ENCODE measurements around the gene SAMHD1.
A peak's percentile ranks its signal among the peaks of the same experiment; 100 is the strongest.

Gene SAMHD1

GRCh38 chr20:36861625-36861874 is 90.0 kb downstream of the SAMHD1 start:
- Histone ChIP-seq H3K4me3 (ENCODE audit: insufficient read length, low read depth) (peak overlapping the region; percentile 75), H3K9ac (ENCODE audit: insufficient read length, low read depth) (peak overlapping the region; percentile 91), H3K36me3 (ENCODE audit: insufficient read depth, insufficient read length, low read length) (peaks cover 45% of the 10 kb centered on the region)

DNA sequence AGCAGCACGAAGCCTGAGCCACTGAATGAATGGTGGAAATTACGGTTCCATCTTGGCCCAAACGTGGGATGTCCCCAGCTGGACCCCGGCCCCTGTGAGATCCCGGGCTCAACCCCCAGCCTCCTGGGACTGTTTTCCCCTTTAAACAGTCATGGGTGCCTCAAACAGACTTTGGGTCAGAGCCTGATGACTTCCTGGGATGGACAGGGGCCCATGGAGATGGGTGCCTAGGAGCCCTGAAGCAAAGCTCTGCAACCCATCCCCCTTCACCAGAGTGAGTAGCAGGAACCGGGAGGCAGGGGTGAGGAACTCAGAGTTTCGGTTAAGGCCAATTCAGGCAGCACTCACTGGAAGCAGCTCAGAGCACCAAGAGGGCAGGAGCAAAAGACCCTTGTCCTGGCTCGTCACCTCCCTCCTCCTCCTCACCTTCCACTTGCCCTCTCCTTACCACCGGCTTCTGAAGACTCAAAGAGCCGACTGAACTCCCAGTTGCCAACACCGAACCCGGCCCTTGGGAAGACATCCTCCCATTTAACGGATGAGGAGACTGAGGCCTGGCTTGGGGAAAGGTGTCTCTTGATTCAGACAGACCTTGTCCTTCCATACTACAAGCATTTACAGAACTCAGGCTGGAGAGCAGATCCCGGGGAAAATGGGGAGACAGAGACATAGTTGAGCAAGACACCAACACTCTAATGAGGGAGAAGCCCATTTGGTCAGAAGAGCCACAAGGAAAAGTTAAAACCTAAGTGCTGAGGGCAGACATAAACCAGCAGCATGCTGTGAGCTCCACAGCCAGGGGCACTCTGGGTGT is 90.5 kb downstream of the SAMHD1 start:
- H3K9me3 ChIP-seq (ENCODE audit: insufficient read depth, low read length), result no peaks in the 10 kb centered on the region
- peak overlapping the region; percentile 75 for H3K4me3 ChIP-seq (ENCODE audit: insufficient read length, low read depth)
- no peak for DNase-seq (ENCODE audit: low read depth, low spot score)
- peaks cover 10% of the 10 kb centered on the region for H3K27me3 ChIP-seq (ENCODE audit: insufficient read depth, insufficient read length)
- peaks cover 32% of the 10 kb centered on the region for H3K4me1 ChIP-seq (ENCODE audit: insufficient read depth, insufficient read length)
- peaks cover 45% of the 10 kb centered on the region for H3K36me3 ChIP-seq (ENCODE audit: insufficient read depth, insufficient read length, low read length)
- H3K9ac ChIP-seq (ENCODE audit: insufficient read length, low read depth), result peak overlapping the region; percentile 91
- no peak for TF ChIP-seq SUZ12 (IDR thresholded peaks at IDR 0.05; ENCODE audit: extremely low read depth, insufficient read depth, insufficient read length)
- TF ChIP-seq ZNF274 (IDR thresholded peaks at IDR 0.05; ENCODE audit: low read depth, low read length), result no peak
- no peak for TF ChIP-seq YY1 (IDR thresholded peaks at IDR 0.05; ENCODE audit: insufficient read depth, insufficient read length)

More at GRCh38 chr20:36861625-36861874, 90.0 kb downstream of the SAMHD1 start:
- no peak for DNase-seq (ENCODE audit: low read depth, low spot score)
- TF ChIP-seq SUZ12 (IDR thresholded peaks at IDR 0.05; ENCODE audit: extremely low read depth, insufficient read depth, insufficient read length) (no peak), ZNF274 (IDR thresholded peaks at IDR 0.05; ENCODE audit: low read depth, low read length) (no peak), YY1 (IDR thresholded peaks at IDR 0.05; ENCODE audit: insufficient read depth, insufficient read length) (no peak)
- peaks cover 28% of the 10 kb centered on the region for H3K4me1 ChIP-seq (ENCODE audit: insufficient read depth, insufficient read length)
- peaks cover 14% of the 10 kb centered on the region for H3K27me3 ChIP-seq (ENCODE audit: insufficient read depth, insufficient read length)
- H3K9me3 ChIP-seq (ENCODE audit: insufficient read depth, low read length), result no peaks in the 10 kb centered on the region

GRCh38 chr20:36860339-36860738 is 91.2 kb downstream of the SAMHD1 start:
- Histone ChIP-seq H3K4me3 (ENCODE audit: insufficient read length, low read depth) (no peak overlapping the region), H3K36me3 (ENCODE audit: insufficient read depth, insufficient read length, low read length) (peaks cover 45% of the 10 kb centered on the region), H3K9me3 (ENCODE audit: insufficient read depth, low read length) (no peaks in the 10 kb centered on the region), H3K4me1 (ENCODE audit: insufficient read depth, insufficient read length) (peaks cover 33% of the 10 kb centered on the region), H3K9ac (ENCODE audit: insufficient read length, low read depth) (no peak overlapping the region), H3K27me3 (ENCODE audit: insufficient read depth, insufficient read length) (peaks cover 3% of the 10 kb centered on the region)
- no peak for DNase-seq (ENCODE audit: low read depth, low spot score)
- TF ChIP-seq YY1 (IDR thresholded peaks at IDR 0.05; ENCODE audit: insufficient read depth, insufficient read length), result no peak
- no peak for TF ChIP-seq SUZ12 (IDR thresholded peaks at IDR 0.05; ENCODE audit: extremely low read depth, insufficient read depth, insufficient read length)
- no peak for TF ChIP-seq ZNF274 (IDR thresholded peaks at IDR 0.05; ENCODE audit: low read depth, low read length)

DNA sequence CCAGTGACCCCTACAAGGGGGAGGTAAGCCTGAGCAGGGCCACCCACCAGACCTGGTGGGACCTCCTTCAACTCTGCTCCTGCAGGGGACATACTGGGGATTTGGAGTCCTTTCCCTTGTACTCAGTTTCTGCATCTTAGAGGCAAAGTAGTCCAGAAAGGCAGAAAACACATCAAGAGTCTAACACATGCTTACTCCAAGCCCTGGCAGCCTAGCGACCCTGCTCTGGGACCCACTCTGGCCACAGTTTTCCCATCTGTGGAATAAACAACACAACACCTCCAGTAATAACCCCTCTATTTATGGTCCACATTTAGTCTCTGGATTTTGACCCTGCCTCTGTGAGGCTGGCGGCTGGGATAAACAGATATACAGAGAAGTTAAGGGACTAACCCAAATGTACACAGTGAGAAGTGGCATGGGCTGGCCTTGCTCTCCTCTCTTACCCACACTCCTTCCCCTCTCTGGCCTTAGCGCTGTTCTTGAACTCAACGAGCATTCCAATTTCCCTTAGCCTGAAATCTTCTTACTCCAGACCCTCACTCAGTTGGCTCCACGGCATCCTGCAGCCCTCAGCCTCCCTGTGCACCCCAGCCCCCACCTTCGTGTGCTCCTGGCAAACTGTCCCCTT is 91.7 kb downstream of the SAMHD1 start:
- H3K4me3 ChIP-seq (ENCODE audit: insufficient read length, low read depth), result no peak overlapping the region
- DNase-seq (ENCODE audit: low read depth, low spot score), result no peak
- no peaks in the 10 kb centered on the region for H3K9me3 ChIP-seq (ENCODE audit: insufficient read depth, low read length)
- no peaks in the 10 kb centered on the region for H3K27me3 ChIP-seq (ENCODE audit: insufficient read depth, insufficient read length)
- no peak overlapping the region for H3K9ac ChIP-seq (ENCODE audit: insufficient read length, low read depth)
- peaks cover 34% of the 10 kb centered on the region for H3K4me1 ChIP-seq (ENCODE audit: insufficient read depth, insufficient read length)
- TF ChIP-seq SUZ12 (IDR thresholded peaks at IDR 0.05; ENCODE audit: extremely low read depth, insufficient read depth, insufficient read length) (no peak), ZNF274 (IDR thresholded peaks at IDR 0.05; ENCODE audit: low read depth, low read length) (no peak), YY1 (IDR thresholded peaks at IDR 0.05; ENCODE audit: insufficient read depth, insufficient read length) (no peak)
- H3K36me3 ChIP-seq (ENCODE audit: insufficient read depth, insufficient read length, low read length), result peaks cover 45% of the 10 kb centered on the region

GRCh38 chr20:36859282-36859555 is 92.3 kb downstream of the SAMHD1 start:
- Histone ChIP-seq H3K9me3 (ENCODE audit: insufficient read depth, low read length) (no peaks in the 10 kb centered on the region), H3K36me3 (ENCODE audit: insufficient read depth, insufficient read length, low read length) (peaks cover 45% of the 10 kb centered on the region), H3K4me1 (ENCODE audit: insufficient read depth, insufficient read length) (peaks cover 37% of the 10 kb centered on the region), H3K27me3 (ENCODE audit: insufficient read depth, insufficient read length) (no peaks in the 10 kb centered on the region), H3K9ac (ENCODE audit: insufficient read length, low read depth) (no peak overlapping the region), H3K4me3 (ENCODE audit: insufficient read length, low read depth) (no peak overlapping the region)
- no peak for DNase-seq (ENCODE audit: low read depth, low spot score)
- TF ChIP-seq YY1 (IDR thresholded peaks at IDR 0.05; ENCODE audit: insufficient read depth, insufficient read length), result no peak
- TF ChIP-seq SUZ12 (IDR thresholded peaks at IDR 0.05; ENCODE audit: extremely low read depth, insufficient read depth, insufficient read length), result no peak
- TF ChIP-seq ZNF274 (IDR thresholded peaks at IDR 0.05; ENCODE audit: low read depth, low read length), result no peak

- Histone ChIP-seq H3K9me3 (ENCODE audit: insufficient read depth, low read length) (no peaks in the 10 kb centered on the region), H3K9ac (ENCODE audit: insufficient read length, low read depth) (peak overlapping the region; percentile 24), H3K27me3 (ENCODE audit: insufficient read depth, insufficient read length) (no peaks in the 10 kb centered on the region), H3K4me3 (ENCODE audit: insufficient read length, low read depth) (no peak overlapping the region), H3K4me1 (ENCODE audit: insufficient read depth, insufficient read length) (peaks cover 43% of the 10 kb centered on the region), H3K36me3 (ENCODE audit: insufficient read depth, insufficient read length, low read length) (peaks cover 55% of the 10 kb centered on the region)
- DNase-seq (ENCODE audit: low read depth, low spot score), result no peak
- TF ChIP-seq YY1 (IDR thresholded peaks at IDR 0.05; ENCODE audit: insufficient read depth, insufficient read length) (no peak), ZNF274 (IDR thresholded peaks at IDR 0.05; ENCODE audit: low read depth, low read length) (no peak), SUZ12 (IDR thresholded peaks at IDR 0.05; ENCODE audit: extremely low read depth, insufficient read depth, insufficient read length) (no peak)
Measured at GRCh38 chr20:36856691-36857635, 94.5 kb downstream of the SAMHD1 start.

- Histone ChIP-seq H3K9me3 (ENCODE audit: insufficient read depth, low read length) (peaks cover 5% of the 10 kb centered on the region), H3K4me1 (ENCODE audit: insufficient read depth, insufficient read length) (peaks cover 35% of the 10 kb centered on the region), H3K9ac (ENCODE audit: insufficient read length, low read depth) (no peak overlapping the region), H3K4me3 (ENCODE audit: insufficient read length, low read depth) (no peak overlapping the region), H3K27me3 (ENCODE audit: insufficient read depth, insufficient read length) (no peaks in the 10 kb centered on the region), H3K36me3 (ENCODE audit: insufficient read depth, insufficient read length, low read length) (peaks cover 55% of the 10 kb centered on the region)
- DNase-seq (ENCODE audit: low read depth, low spot score), result no peak
- TF ChIP-seq SUZ12 (IDR thresholded peaks at IDR 0.05; ENCODE audit: extremely low read depth, insufficient read depth, insufficient read length) (no peak), ZNF274 (IDR thresholded peaks at IDR 0.05; ENCODE audit: low read depth, low read length) (no peak), YY1 (IDR thresholded peaks at IDR 0.05; ENCODE audit: insufficient read depth, insufficient read length) (no peak)
Measured at GRCh38 chr20:36856195-36856594, 95.3 kb downstream of the SAMHD1 start.
